HepG2 (cell line): Measurements from ENCODE around the gene RAB2B. TPM values are rescaled to one million over a fixed set of nuclear protein-coding genes. Genes with fewer than 3 reads are reported as not detected.

ENCODE experiments used
- CHCHD3 ChIP-seq: sonication (generic); formaldehyde crosslinking; IDR thresholded peaks from 2 replicates; pipeline ENCODE4 v1.8.0; 2022; ENCODE audit warnings: mild to moderate bottlenecking, missing genetic modification reagents, moderate library complexity
- FLYWCH1 ChIP-seq: sonication (generic); formaldehyde crosslinking; IDR thresholded peaks from 2 replicates; pipeline ENCODE4 v1.8.1; 2023; ENCODE audit warnings: mild to moderate bottlenecking, missing genetic modification reagents
- FOSL2 ChIP-seq: sonication (generic); formaldehyde crosslinking; IDR thresholded peaks from 2 replicates; pipeline ENCODE4 v1.4.0; 2020; ENCODE audit warnings: missing genetic modification reagents
- GABPB1 ChIP-seq: IDR thresholded peaks from 2 replicates; pipeline ENCODE4 v1.6.1; 2016; ENCODE audit warnings: mild to moderate bottlenecking, missing genetic modification reagents, moderate library complexity, missing compliant biosample characterization
- GATA4 ChIP-seq: sonication (generic); IDR thresholded peaks from 2 replicates; pipeline ENCODE4 v1.6.1; 2016; ENCODE audit warnings: antibody characterized with exemption, low read depth, borderline replicate concordance
- GATAD1 ChIP-seq: IDR thresholded peaks from 2 replicates; pipeline ENCODE4 v1.6.1; 2016; ENCODE audit warnings: missing genetic modification reagents, missing compliant biosample characterization
- HNRNPUL1 ChIP-seq: fragments of 200-400 bp; formaldehyde crosslinking; IDR thresholded peaks from 2 replicates; pipeline ENCODE4 v1.6.1; 2017; ENCODE audit warnings: low read depth, mild to moderate bottlenecking, low read length, moderate library complexity
- MED8 ChIP-seq: sonication (generic); formaldehyde crosslinking; IDR thresholded peaks from 2 replicates; pipeline ENCODE4 v1.8.1; 2023; ENCODE audit warnings: mild to moderate bottlenecking, missing genetic modification reagents; ENCODE audit not compliant: insufficient replicate concordance
- MXD4 ChIP-seq: IDR thresholded peaks from 2 replicates; pipeline ENCODE4 v1.6.1; 2016; ENCODE audit warnings: mild to moderate bottlenecking, missing biosample characterization, missing genetic modification reagents
- PAF1 ChIP-seq: IDR thresholded peaks from 2 replicates; pipeline ENCODE4 v1.6.1; 2016; ENCODE audit warnings: missing genetic modification reagents, missing compliant biosample characterization
- PHF8 ChIP-seq: sonication (generic); formaldehyde crosslinking; IDR thresholded peaks from 2 replicates; pipeline ENCODE4 v1.5.0; 2020; ENCODE audit warnings: missing genetic modification reagents
- POLR2AphosphoS2 ChIP-seq: IDR thresholded peaks from 2 replicates; pipeline ENCODE4 v1.6.1; 2011; ENCODE audit warnings: low read depth, low read length, improper control_type of control experiment
- PREB ChIP-seq: sonication (generic); formaldehyde crosslinking; IDR thresholded peaks from 2 replicates; pipeline ENCODE4 v1.4.0; 2020; ENCODE audit warnings: missing genetic modification reagents
- SRY ChIP-seq: sonication (generic); formaldehyde crosslinking; IDR thresholded peaks from 2 replicates; pipeline ENCODE4 v1.8.0; 2022; ENCODE audit warnings: mild to moderate bottlenecking, missing genetic modification reagents
- STAT5B ChIP-seq: sonication (generic); formaldehyde crosslinking; IDR thresholded peaks from 2 replicates; pipeline ENCODE4 v1.4.0; 2020; ENCODE audit warnings: missing genetic modification reagents
- YY1 ChIP-seq: IDR thresholded peaks from 2 replicates; pipeline ENCODE4 v1.6.1; 2011; ENCODE audit warnings: low read length, low read depth, moderate library complexity, mild to moderate bottlenecking; ENCODE audit not compliant: insufficient read depth, insufficient replicate concordance
- ZBTB2 ChIP-seq: sonication (generic); formaldehyde crosslinking; IDR thresholded peaks from 2 replicates; pipeline ENCODE4 v1.8.0; 2022; ENCODE audit warnings: low read depth, missing genetic modification reagents
- ZBTB21 ChIP-seq: sonication (generic); formaldehyde crosslinking; IDR thresholded peaks from 2 replicates; pipeline ENCODE4 v1.4.0; 2020; ENCODE audit warnings: missing genetic modification reagents
- ZFYVE20 ChIP-seq: sonication (generic); formaldehyde crosslinking; IDR thresholded peaks from 2 replicates; pipeline ENCODE4 v1.8.0; 2023; ENCODE audit warnings: low read depth, mild to moderate bottlenecking, moderate library complexity, missing genetic modification reagents, borderline replicate concordance
- ZIK1 ChIP-seq: sonication (generic); formaldehyde crosslinking; IDR thresholded peaks from 2 replicates; pipeline ENCODE4 v1.5.0; 2020; ENCODE audit warnings: mild to moderate bottlenecking, low read depth, missing genetic modification reagents, borderline replicate concordance
- ZNF160 ChIP-seq: sonication (generic); formaldehyde crosslinking; IDR thresholded peaks from 2 replicates; pipeline ENCODE4 v1.8.0; 2022; ENCODE audit warnings: mild to moderate bottlenecking, inconsistent platforms, missing genetic modification reagents
- ZNF263 ChIP-seq: sonication (generic); formaldehyde crosslinking; IDR thresholded peaks from 2 replicates; pipeline ENCODE4 v1.4.0; 2020; ENCODE audit warnings: missing genetic modification reagents
- ZNF292 ChIP-seq: sonication (generic); formaldehyde crosslinking; IDR thresholded peaks from 2 replicates; pipeline ENCODE4 v1.8.1; 2022; ENCODE audit warnings: mild to moderate bottlenecking, low read depth, missing genetic modification reagents, borderline replicate concordance
- ZNF367 ChIP-seq: sonication (generic); formaldehyde crosslinking; IDR thresholded peaks from 2 replicates; pipeline ENCODE4 v1.4.0; 2020; ENCODE audit warnings: missing genetic modification reagents, borderline replicate concordance
- ZNF468 ChIP-seq: sonication (generic); formaldehyde crosslinking; IDR thresholded peaks from 2 replicates; pipeline ENCODE4 v1.8.0; 2022; ENCODE audit warnings: mild to moderate bottlenecking, moderate library complexity, missing genetic modification reagents
- ZNF597 ChIP-seq: sonication (generic); formaldehyde crosslinking; IDR thresholded peaks from 2 replicates; pipeline ENCODE4 v1.5.0; 2020; ENCODE audit warnings: missing genetic modification reagents
- ZNF619 ChIP-seq: sonication (generic); formaldehyde crosslinking; IDR thresholded peaks from 2 replicates; pipeline ENCODE4 v1.4.0; 2020; ENCODE audit warnings: mild to moderate bottlenecking, missing genetic modification reagents
- ZNF781 ChIP-seq: sonication (generic); formaldehyde crosslinking; IDR thresholded peaks from 2 replicates; pipeline ENCODE4 v1.5.1; 2020; ENCODE audit warnings: borderline replicate concordance, mild to moderate bottlenecking, missing genetic modification reagents; ENCODE audit errors: not compliant biosample characterization
- ZSCAN30 ChIP-seq: sonication (generic); formaldehyde crosslinking; IDR thresholded peaks from 2 replicates; pipeline ENCODE4 v1.5.0; 2020; ENCODE audit warnings: mild to moderate bottlenecking, missing genetic modification reagents
- polyA plus RNA-seq, 8 experiments: library from polyadenylated mRNA; depleted of rRNA in 3 of 8; stranded (reverse) in 7 of 8; unstranded in 1 of 8; fragments of >200 nt; fragmentation: Illumina TruSeq in 4 of 8; extraction: Trizol in 4 of 8; gene quantifications; 2 replicates each; pipeline versions ENCODE4 v1.2.1 to v1.2.3, GENCODE V29; 2011 to 2016; ENCODE audit warnings: low read depth in 4 of 8, missing spikeins in 1 of 8, mixed read lengths in 1 of 8; ENCODE audit not compliant: insufficient read depth in 1 of 8
- total RNA-seq, 5 experiments: library from RNA; depleted of rRNA; stranded (reverse); fragments of >200 nt; fragmentation: Illumina TruSeq; extraction: Trizol; gene quantifications; 2 replicates each; pipeline ENCODE4 v1.2.3, GENCODE V29; 2016; ENCODE audit warnings: low read depth in 1 of 5

RAB2B gene
- total and polyA plus RNA-seq, 2 of the 13 experiments (the other 11 are each of a cell fraction or from before 2014, with no cell fraction given): 36.0 to 60.6 TPM

GRCh38 chr14:21455912-21456667 lies 20.7 kb downstream of the RAB2B start, which contains the start of gene CHD8 (continued):
- TF ChIP-seq YY1 (peak; percentile 97), POLR2AphosphoS2 (peak; percentile 62; the same call in 1 of the 2 replicates), ZNF367 (no peak), FOSL2 (CRISPR knock-in tag) (peak; percentile 51), ZBTB21 (CRISPR knock-in tag) (no peak; the same call in 1 of the 2 replicates), HNRNPUL1 (no peak), STAT5B (no peak), GABPB1 (CRISPR knock-in tag) (peak; percentile 96), ZIK1 (peak; percentile 92), SRY (0 out of 2 replicates have a peak, but pooled peaks have one; percentile 55), PHF8 (peak; percentile 89), ZNF597 (CRISPR knock-in tag) (no peak), GATAD1 (CRISPR knock-in tag) (peak; percentile 94), GATA4 (peak; percentile 71; the same call in 1 of the 2 replicates), ZNF263 (CRISPR knock-in tag) (no peak), CHCHD3 (no peak), ZBTB2 (CRISPR knock-in tag) (no peak), ZNF160 (CRISPR knock-in tag) (no peak), MXD4 (CRISPR knock-in tag) (peak; percentile 91), FLYWCH1 (CRISPR knock-in tag) (no peak), ZNF292 (CRISPR knock-in tag) (no peak; the same call in 1 of the 2 replicates), PAF1 (CRISPR knock-in tag) (no peak), ZSCAN30 (no peak), ZNF619 (CRISPR knock-in tag) (no peak; the same call in 1 of the 2 replicates), MED8 (CRISPR knock-in tag) (no peak), ZNF468 (CRISPR knock-in tag) (no peak), ZNF781 (CRISPR knock-in tag) (peak; percentile 37), ZFYVE20 (CRISPR knock-in tag) (no peak), PREB (CRISPR knock-in tag) (no peak)
